Prostate gland (tissue), 2 donors: ENCODE data around the gene CCDC195. TPM values are rescaled to one million over a fixed set of nuclear protein-coding genes. Genes with fewer than 3 reads are reported as not detected.

Source experiments
- DNase-seq: peaks from one replicate; pipeline ENCODE4 v3.0.0-alpha.2; 2019; ENCODE audit warnings: low spot score
- H3K27ac ChIP-seq, 2 donors: fragments of 200-600 bp; sonication (generic); 2 replicates each; pipeline ENCODE4 v1.5.1; 2017 to 2019
- H3K27me3 ChIP-seq: fragments of 200-600 bp; sonication (generic); replicated peaks from 2 replicates; pipeline ENCODE4 v1.5.1; 2019; ENCODE audit not compliant: insufficient read depth
- H3K36me3 ChIP-seq, 2 donors: fragments of 200-600 bp; sonication (generic); 1 replicate in 1 of 2; 2 replicates in 1 of 2; pipeline versions ENCODE4 v1.5.1 to v1.8.1; 2017 to 2019
- H3K4me1 ChIP-seq: fragments of 200-600 bp; sonication (generic); replicated peaks from 2 replicates; pipeline ENCODE4 v1.5.1; 2019
- H3K4me3 ChIP-seq, 2 donors: fragments of 200-600 bp; sonication (generic); 2 replicates each; pipeline ENCODE4 v1.5.1; 2017 to 2019
- H3K9me3 ChIP-seq: fragments of 200-600 bp; sonication (generic); 2 replicates; pipeline ENCODE4 v1.5.1; 2017
- POLR2A ChIP-seq: fragments of 450-650 bp; IDR thresholded peaks from one replicate; pipeline ENCODE4 v1.6.1; 2016; ENCODE audit warnings: antibody characterized with exemption, mild to moderate bottlenecking
- POLR2AphosphoS5 ChIP-seq: sonication (generic); formaldehyde crosslinking; IDR thresholded peaks from one replicate; pipeline ENCODE4 v1.6.1; 2017; ENCODE audit warnings: antibody characterized with exemption
- WGBS: methylation state at CpG from one replicate; pipeline ENCODE4 v1.1.5; 2018; 5-methylcytosine and 5-hydroxymethylcytosine counted together
- intact Hi-C: fragments of 100-400 bp; cut with DNase I; formaldehyde crosslinking; loops from one replicate; pipeline ENCODE4 v1.14.2; 2022
- total RNA-seq, 2 donors: library from RNA; depleted of rRNA; stranded (reverse); fragments of >200 nt; gene quantifications; one replicate each; pipeline ENCODE4 v1.1.0, GENCODE V29; 2016
- TF ChIP-seq, protein P1 (sequence below), 4 experiments: fragments of 200-600 bp in 2 of 4; fragments of 450-650 bp in 2 of 4; sonication (generic) in 2 of 4; IDR thresholded peaks; 1 replicate in 3 of 4; 2 replicates in 1 of 4; pipeline ENCODE4 v1.5.1; 2016 to 2019; ENCODE audit warnings: antibody characterized with exemption in 4 of 4, mild to moderate bottlenecking in 2 of 4, moderate library complexity in 2 of 4

Gene CCDC195
- total RNA-seq, 2 donors from 2014 or later = not detected

DNA sequence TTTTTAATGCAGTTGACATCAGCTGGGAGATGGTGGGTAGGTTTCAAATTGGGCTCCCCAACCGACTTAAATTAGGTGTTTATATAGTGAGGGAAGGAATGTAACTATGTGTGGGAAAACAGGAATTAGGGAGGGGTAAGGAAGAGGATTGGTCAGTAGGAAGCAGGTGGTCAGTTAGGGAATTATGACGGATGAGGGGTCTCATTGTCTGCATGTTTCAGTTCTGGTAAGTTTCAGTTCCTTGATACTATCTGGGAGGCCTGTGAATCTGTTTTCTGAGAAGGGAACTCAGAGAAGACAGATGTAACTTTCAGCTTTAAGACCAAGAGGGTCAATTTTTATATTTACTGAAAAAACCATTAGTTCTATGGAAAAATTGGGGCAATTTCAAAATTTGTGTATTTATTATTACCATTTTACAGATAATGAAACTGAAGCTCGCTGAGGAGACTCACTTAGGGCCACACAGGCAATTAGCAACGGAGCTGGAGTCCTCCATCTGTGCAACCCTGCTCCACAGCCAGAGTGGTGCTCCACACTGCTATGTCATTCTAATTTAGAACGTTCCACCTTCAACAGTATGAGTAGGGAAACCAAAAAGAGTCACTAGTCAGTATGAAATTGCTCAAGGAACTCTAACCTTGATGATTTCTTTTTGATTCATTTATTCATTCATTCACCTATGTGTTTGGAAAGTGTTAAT, 36.0 kb upstream of the CCDC195 start:
- no peak for DNase-seq
- Histone ChIP-seq H3K27me3 (no peaks in the 10 kb centered on the region), H3K27ac (no peak overlapping the region), H3K36me3 (no peaks in the 10 kb centered on the region), H3K4me3 (no peak overlapping the region), H3K9me3 (no peaks in the 10 kb centered on the region), H3K4me1 (no peaks in the 10 kb centered on the region)
- TF ChIP-seq POLR2AphosphoS5 = no peak
- TF ChIP-seq POLR2A = no peak
- TF ChIP-seq, protein P1, sequence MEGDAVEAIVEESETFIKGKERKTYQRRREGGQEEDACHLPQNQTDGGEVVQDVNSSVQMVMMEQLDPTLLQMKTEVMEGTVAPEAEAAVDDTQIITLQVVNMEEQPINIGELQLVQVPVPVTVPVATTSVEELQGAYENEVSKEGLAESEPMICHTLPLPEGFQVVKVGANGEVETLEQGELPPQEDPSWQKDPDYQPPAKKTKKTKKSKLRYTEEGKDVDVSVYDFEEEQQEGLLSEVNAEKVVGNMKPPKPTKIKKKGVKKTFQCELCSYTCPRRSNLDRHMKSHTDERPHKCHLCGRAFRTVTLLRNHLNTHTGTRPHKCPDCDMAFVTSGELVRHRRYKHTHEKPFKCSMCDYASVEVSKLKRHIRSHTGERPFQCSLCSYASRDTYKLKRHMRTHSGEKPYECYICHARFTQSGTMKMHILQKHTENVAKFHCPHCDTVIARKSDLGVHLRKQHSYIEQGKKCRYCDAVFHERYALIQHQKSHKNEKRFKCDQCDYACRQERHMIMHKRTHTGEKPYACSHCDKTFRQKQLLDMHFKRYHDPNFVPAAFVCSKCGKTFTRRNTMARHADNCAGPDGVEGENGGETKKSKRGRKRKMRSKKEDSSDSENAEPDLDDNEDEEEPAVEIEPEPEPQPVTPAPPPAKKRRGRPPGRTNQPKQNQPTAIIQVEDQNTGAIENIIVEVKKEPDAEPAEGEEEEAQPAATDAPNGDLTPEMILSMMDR (IDR thresholded peaks at IDR 0.05) = no peak
- intact Hi-C loops = no loop called here
- WGBS = 81% methylated on average over 5 of the region's 5 CpGs

DNA sequence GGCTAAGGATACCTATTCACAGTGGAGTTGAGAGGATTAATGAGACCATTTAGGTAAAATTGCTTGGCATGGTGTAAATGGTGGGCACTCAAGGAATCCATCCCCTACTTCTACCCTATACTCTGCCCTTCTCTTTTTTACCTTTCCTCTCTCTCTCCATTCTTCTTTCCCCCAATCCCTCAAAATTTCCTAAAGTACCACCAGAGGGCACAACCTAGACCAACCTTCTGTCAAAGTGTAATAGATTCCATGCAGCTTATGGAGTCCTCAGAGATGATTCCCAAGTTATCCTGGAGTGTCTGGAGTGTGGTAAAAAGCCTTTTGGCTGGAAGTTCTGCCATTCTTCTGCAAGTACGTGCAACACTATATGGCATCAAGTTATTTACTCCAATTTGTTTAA, 33.0 kb upstream of the CCDC195 start:
- DNase-seq = no peak
- Histone ChIP-seq H3K27ac (no peak overlapping the region), H3K27me3 (no peaks in the 10 kb centered on the region), H3K4me1 (no peaks in the 10 kb centered on the region), H3K36me3 (no peaks in the 10 kb centered on the region), H3K4me3 (no peak overlapping the region), H3K9me3 (no peaks in the 10 kb centered on the region)
- 76% methylated on average over 1 of the region's 1 CpG for WGBS
- intact Hi-C loops = no loop called here
- no peak for TF ChIP-seq POLR2A
- TF ChIP-seq, protein P1 (IDR thresholded peaks at IDR 0.05) = no peak
- TF ChIP-seq POLR2AphosphoS5 = no peak

DNA sequence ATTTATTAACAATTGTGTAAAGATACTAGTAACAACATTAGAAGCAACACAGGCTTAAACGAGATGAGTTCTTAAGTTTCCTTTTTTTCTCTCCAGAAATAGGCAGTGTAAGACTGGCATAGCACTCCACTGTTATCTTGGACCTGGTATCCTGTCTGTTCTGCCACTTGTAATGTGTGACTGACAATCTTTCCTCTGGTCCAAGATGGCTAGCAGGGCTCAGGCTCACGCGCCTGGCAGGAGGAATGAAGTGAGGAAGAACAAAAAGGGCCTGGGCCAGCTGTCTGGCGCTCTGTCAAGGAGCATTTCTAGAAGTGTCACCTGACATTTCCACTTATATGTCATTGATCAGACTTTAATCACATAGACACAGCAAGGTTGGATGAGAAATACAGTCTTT, 31.6 kb upstream of the CCDC195 start:
- intact Hi-C loops = no loop called here
- H3K4me3 ChIP-seq = no peak overlapping the region
- WGBS = 79% methylated on average over 4 of the region's 4 CpGs

DNA sequence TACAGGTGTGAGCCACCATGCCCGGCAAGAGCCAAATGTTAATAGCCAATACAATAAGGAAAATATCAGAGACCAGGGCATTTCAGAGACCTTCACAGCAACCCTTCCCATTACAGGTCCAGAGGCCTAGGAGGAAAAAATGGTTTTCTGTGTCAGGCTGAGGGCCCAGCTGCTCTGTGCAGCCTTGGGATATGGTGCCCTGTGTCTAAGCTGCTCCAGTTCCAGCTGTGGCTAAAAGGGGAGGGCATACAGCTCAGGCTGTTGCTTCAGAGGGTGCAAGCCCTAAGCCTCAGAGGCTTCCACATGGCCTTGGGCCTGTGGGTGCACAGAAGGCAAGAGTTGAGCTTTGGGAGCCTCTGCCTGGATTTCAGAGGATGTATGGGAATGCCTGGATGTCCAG, 20.1 kb upstream of the CCDC195 start:
- DNase-seq = no peak
- no peak overlapping the region for H3K27ac ChIP-seq
- H3K27me3 ChIP-seq = no peaks in the 10 kb centered on the region
- WGBS = 90% methylated on average over 1 of the region's 1 CpG
- intact Hi-C loops = no loop called here
- TF ChIP-seq POLR2AphosphoS5 (no peak), POLR2A (no peak)
- TF ChIP-seq, protein P1 (IDR thresholded peaks at IDR 0.05) = no peak
- H3K4me1 ChIP-seq = no peaks in the 10 kb centered on the region
- H3K4me3 ChIP-seq = no peak overlapping the region
- H3K9me3 ChIP-seq = no peaks in the 10 kb centered on the region
- no peaks in the 10 kb centered on the region for H3K36me3 ChIP-seq

More for the DNA sequence above, 31.6 kb upstream of the CCDC195 start:
- DNase-seq = no peak
- no peak overlapping the region for H3K27ac ChIP-seq
- H3K36me3 ChIP-seq = no peaks in the 10 kb centered on the region
- H3K27me3 ChIP-seq = no peaks in the 10 kb centered on the region
- no peaks in the 10 kb centered on the region for H3K9me3 ChIP-seq
- no peaks in the 10 kb centered on the region for H3K4me1 ChIP-seq
- TF ChIP-seq, protein P1 (IDR thresholded peaks at IDR 0.05) = no peak
- TF ChIP-seq POLR2AphosphoS5 = no peak
- TF ChIP-seq POLR2A = no peak

DNA sequence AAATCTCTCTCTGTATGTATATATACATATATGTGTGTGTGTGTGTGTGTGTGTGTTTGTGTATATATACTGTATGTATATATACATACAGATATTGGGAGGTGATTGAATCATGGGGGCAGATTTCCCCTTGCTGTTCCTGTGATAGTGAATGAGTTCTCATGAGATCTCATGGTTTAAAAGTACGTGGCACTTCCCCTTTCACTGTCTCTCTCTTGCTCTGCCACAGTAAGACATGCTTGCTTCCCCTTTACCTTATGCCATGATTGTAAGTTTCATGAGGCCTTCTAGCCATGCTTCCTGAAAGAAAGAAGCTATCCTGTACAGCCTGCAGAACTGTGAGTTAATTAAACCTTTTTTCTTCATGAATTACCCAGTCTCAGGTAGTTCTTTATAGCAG, 18.8 kb upstream of the CCDC195 start:
- no peaks in the 10 kb centered on the region for H3K4me1 ChIP-seq
- H3K9me3 ChIP-seq = no peaks in the 10 kb centered on the region
- H3K4me3 ChIP-seq = no peak overlapping the region
- no peaks in the 10 kb centered on the region for H3K27me3 ChIP-seq
- TF ChIP-seq, protein P1 (IDR thresholded peaks at IDR 0.05) = no peak
- TF ChIP-seq POLR2AphosphoS5 (no peak), POLR2A (no peak)
- 85% methylated on average over 1 of the region's 1 CpG for WGBS
- intact Hi-C loops = no loop called here
- no peaks in the 10 kb centered on the region for H3K36me3 ChIP-seq
- H3K27ac ChIP-seq = no peak overlapping the region
- DNase-seq = no peak
